Hematopoietic multipotent progenitor cell (in vitro differentiated cells): ENCODE measurements around the gene GPR42. TPM values are rescaled to one million over a fixed set of nuclear protein-coding genes. Genes with fewer than 3 reads are reported as not detected.
"Not testable (repeated sequence)": the region's sequence is repeated elsewhere in the genome, so short reads cannot be mapped to it uniquely, and the experiment has no call there.

Experiments used
- DNase-seq, 3 donors: peaks; one replicate each; pipeline ENCODE4 v3.0.0-alpha.2; 2011 to 2015; ENCODE audit warnings: low read depth in 2 of 3, low spot score in 2 of 3
- total RNA-seq: library from RNA; depleted of rRNA; stranded (reverse); fragments of >200 nt; gene quantifications from one replicate; pipeline ENCODE4 v1.2.3, GENCODE V29; 2012

GPR42 gene
- total RNA-seq, 1 donor: not detected

DNA sequence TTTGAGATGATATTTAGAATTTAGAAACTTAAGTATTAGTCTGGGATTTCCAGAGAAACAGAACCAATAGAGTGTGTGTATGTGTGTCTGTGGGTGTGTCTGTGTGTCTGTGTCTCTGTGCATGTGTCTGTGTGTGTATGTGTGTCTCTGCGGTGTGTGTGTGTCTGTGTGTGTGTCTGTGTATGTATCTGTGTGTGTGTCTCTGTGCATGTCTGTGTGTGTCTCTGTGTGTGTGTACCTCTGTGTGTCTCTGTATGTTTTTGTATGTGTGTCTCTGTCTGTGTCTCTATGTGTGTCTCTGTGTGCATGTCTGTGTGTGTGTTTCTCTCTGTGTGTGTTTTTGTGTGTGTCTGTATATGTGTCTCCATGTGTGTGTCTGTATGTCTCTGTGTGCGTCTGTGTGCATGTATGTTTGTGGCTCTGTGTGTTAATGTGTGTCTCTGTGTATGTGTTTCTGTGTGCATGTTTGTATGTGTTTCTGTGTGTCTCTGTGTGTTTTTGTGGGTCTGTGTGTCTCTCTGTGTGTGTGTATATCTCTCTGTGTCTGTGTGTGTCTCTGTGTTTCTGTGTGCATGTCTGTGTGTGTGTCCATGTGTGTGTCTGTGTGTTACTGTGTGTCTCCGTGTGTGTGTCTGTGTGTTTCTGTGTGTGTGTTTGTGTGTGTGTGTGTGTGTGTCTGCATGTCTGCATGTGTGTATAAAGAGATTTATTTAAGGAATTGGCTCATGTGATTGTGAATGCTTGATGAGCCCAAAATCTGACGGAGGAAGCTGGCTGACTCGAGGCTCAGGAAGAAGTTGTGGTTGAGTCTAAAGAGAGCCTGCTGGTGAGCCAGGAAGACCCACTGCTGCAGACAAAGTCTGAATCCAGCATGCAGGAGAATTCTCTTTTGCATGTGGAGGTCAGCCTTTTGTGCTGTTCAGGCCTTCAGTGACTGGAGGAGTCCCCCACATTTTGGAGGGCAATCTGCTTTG is 22.2 kb downstream of the GPR42 start:
- peak in 1 of 3 donors; percentile 50 for DNase-seq

DNA sequence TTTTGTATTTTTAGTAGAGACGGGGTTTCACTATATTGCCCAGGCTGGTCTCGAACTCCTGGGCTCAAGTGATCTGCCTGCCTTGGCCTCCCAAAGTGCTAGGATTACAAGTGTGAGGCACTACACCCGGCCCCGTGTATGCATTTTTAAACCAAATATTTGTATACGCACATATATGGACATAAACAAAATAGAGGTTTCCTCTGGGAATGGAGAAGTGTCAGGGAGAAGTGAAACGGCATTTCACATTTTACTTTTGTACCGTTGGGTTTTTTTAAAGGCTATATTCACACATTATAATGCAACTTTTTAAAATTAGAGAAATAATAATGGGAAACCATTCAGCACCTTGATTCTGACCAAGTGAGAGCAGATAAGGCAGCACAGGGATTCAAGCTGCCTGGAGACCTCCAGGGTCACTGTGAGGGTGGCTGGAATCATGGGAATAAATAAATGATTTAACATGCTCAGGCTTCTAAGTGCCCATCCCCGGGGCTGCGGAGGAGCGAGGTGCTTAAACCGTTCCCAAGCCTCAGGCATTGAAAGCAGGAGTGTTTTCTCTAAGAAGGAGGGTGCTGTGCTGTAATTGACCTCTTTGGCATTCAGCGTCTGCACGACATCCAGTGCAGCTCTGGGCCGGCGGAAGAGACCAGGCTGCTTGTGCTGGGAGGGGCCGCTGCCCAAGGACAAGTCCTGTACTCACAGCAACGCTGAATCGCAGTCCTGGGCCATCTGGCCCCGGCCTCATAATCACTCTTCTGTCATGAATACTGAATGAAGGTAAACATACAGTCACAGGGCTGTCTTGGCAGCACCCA is 24.7 kb downstream of the GPR42 start:
- DNase-seq: no peak

DNA sequence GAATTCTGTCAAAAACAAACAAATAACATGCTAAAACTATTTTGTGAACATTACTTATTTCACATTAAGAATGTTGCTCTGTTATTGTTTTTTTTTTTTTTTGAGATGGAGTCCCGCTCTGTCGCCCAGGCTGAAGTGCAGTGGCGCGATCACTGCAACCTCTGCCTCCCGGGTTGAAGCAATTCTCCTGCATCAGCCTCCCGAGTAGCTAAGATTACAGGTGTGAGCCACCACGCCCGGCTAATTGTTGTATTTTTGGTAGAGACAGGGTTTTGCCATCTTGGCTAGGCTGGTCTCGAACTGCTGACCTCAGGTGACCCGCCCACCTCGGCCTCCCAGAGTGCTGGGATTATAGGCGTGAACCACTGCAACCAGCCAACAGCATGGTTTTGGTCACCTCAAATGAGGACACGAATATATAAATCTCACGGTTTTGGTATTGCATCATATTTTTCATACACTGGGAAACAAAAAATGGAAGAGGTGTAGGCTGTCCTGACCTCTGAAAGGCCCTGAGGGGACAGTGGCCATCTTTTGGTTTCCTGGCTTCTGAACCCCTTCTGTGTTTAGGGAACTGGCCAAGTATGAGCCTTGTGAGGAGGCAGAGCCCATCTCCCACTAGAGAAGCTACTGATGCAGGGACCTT is 25.5 kb downstream of the GPR42 start:
- DNase-seq: no peak

DNA sequence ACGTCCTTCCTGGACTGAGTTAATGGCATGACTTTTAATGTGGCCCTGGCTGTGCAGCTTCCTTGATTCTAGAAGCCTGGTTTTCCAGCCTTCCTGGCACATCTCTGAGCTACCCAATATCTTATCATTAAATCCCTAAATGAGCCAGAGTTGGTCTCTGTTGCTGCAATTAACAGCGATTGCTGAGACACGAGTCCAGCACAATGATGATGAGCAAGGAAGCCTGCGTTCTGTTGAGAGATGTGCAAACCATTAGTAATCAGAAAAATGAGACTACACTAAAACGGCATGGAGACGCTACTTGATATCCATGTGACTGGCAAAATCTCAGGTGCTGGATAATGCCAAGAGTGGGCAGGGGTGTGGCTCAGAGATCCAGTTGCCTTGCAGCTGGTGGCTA is 26.2 kb downstream of the GPR42 start:
- no peak for DNase-seq

DNA sequence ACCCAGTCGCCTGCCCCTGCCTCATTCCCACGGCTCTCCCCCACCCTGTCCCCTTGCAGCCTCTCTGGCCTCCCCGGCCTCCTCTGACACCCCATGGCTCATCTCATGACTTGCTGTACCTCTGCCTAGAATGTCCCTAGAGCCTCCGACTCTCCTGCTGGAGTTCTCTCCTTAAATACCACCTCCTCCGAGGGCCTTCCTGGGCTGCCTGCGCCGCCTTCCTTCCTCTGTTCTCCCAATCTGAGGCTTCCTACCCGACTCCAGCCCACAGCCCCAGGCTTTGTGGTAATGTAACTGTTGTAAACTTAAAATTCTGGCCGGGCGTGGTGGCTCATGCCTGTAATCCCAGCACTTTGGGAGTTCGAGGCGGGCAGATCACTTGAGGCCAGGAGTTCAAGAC is 27.7 kb downstream of the GPR42 start:
- no peak for DNase-seq

DNA sequence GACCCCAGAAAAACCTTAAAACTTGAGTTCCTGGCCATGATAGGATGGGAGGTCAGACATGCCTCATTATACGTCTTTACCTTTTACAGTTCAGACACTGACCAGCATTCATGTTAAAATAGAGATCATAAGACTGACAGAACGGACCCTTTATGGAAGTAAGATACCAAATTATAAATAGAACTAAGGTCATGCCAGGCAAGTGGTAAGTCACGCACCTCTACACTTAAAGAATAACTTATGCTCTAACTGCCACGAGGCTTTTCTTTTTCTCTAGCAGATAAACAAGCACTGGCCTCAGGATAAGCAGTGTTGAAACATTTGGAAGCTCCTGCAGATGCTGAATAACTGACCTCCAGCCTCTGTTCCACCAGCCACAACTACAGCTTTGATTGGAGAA is 28.4 kb downstream of the GPR42 start:
- no peak for DNase-seq

DNA sequence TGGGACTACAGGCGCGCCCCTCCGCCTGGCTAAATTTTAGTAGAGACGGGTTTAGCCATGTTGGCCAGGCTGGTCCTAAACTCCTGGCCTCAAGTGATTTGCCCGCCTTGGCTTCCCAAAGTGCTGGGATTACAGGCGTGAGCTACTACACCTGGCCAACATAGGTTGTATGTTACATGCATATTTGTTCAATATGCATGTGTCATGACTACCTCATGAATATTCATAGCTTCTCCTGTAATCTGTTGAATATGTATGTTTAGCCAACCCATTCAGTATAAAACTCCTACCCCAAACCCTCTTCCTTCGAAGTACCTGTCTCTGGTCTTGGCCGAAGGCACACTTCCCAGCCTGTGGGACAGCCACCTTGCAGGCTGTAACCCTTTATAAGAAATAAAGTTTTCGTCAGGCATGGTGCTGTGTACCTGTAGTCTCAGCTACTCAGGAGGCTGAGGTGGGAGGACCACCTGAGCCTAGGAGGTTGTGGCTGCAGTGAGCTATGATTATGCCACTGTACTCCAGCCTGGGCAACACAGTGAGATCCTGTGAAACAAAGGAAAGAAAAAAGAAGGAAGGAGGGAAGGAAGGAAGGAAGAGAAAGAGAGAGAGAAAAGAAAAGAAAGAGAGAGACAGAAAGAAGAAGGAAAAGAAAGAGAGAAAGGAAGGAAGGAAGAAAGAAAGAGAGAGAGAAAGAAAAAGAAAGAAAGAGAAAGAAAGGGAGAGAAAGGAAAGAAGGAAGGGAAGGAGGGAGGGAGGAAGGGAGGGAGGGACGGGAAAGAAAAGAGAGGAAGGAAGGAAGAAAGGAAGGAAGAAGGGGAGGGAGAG is 29.3 kb downstream of the GPR42 start:
- DNase-seq: no peak

DNA sequence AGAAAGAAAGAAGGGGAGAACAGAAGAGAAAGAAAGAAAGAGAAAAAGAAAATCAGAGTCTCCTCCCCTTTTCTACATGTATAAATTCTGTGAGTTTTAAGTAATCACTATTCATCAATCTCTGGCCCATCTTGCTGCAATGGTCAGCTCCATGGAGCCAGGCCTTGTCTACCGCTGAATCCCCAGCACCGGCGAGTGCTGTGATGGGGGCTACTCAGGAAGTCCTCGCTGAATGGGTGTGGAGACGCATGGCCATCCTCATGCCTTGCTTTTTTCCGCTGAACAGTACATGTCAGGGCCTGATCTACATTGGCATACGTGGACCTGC is 29.9 kb downstream of the GPR42 start:
- DNase-seq: no peak

DNA sequence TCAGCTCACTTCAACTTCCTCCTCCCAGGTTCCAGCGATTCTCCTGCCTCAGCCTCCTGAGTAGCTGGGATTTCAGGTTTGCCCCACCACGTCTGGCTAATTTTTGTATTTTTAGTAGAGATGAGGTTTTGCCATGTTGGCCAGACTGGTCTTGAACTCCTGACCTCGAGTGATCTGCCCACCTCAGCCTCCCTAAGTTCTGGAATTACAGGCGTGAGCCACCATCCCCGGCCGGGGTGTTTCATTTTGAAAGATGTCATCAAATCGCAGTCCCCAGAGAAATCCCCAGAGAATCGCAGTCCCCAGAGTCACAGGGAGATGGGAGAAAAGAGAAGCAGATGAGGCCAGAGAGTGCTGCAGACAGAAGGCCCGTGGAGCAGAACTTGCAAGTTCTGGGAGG is 30.5 kb downstream of the GPR42 start:
- DNase-seq: not testable (repeated sequence)

DNA sequence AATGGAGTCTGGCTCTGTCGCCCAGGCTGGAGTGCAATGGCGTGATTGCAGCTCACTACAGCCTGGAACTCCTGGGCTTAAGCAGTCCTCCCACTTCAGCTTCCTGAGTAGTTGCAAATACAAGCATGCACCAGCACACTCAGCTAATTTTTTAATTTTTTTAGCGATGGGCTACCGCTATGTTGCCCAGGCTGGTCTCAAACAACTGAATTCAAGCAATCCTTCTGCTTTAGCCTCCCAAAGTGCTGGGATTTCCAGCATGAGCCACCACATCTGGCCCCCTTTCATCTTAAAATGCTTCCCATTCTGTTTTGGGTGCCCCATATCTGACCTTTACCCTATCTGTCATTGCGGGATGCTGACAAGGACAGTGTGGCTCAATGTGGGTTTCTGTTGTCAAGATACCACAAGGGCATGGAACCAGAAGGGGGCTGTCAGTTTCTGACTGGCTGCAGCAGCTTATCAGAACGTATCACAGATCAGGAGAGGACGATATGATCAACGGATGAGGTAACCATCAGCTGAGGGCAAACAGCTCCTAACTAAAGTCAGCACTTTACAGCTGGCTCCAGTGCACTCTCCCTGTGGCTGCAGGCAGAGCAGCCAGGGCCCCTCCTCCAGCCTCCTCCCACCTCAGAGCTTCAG is 32.4 kb downstream of the GPR42 start:
- no peak for DNase-seq

DNA sequence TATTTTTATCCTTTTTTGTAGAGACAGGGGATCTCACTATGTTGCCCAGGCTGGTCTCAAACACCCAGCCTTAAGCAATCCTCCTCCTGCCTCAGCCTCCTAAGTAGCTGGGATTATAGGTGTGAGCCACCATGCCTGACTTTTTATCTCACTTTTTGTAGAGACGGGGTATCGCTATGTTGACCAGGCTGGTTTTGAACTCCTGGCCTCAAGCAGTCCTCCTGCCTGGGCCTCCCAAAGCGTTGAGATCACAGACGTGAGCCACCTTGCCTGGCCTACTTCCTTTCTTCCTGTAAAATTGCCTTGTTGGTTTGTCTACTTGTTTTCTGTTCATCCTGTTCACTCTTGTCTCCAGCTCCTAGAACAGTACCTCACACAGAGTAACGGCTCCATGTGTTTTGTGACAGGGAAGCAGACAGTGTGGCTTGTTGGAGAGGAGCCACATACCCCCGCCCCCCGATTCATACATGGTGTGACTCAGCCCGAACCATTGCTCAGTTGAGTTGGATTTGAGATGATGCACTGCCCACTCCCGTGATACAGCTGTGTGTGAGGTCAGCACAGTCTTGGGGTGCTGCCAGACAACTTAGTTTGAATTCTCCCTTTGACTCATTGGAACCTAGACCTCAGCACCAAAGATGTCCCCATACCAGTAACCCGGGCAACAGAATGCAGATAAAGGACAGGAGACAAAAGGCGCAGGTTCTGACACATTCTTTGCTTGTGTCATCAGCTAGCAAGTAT is 34.2 kb downstream of the GPR42 start:
- DNase-seq: no peak

DNA sequence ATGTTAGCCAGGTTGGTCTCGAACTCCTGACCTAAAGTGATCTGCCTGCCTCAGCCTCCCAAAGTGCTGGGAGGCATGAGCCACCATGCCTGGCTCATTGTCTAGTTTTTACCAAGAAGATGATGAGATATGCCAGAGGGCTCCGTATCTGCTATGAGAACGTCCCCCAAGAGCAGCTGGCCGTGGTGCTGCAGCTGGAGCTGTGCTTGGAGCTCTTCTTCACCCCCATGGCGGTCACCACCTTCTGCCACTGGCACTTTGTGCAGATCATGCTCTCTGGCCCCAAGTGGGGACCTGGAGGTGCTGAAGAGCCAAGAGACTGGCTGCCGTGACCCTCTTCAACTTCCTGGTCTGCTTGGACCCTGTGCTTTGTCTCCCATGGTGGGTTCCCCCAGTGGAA is 36.8 kb downstream of the GPR42 start:
- DNase-seq: no peak

DNA sequence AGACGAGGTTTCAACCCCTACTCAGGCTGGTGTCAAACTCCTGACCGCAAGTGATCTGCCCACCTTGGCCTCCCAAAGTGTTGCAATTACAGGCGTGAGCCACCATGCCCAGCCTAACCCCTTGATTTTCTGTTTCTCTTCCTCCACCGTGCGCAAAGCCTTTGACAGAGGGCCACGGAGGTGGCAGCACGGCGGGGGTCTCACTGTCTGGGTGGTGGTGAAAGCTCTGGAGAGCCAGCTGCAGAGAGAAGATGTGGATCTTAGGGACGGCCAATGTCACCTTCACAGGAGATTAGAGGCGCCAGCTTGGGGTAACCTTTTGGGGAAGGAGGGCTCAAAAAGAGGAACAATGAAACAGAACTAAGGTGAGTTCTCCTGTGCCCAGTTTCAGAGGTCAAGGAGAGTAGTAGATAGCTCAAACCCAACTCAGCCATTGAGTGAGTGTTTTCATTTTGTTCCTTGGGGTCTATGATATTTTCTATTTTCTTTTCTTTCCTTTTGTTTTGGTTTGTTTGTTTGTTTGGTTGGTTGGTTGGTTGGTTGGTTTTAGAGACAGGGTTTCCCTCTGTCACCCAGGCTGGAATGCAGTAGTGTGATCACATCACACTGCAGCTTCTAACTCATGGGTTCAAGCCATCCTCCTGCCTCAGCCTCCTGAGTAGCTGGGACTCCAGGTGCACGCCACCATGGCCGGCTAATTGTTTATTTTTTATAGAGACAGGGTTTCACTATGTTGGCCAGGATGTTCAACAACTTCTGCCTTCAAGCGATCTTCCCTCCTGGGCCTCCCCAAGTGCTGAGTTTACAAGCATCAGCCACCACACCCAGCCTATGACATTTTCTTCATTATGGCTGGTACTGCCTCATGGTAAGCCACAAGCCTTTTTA is 37.7 kb downstream of the GPR42 start:
- no peak for DNase-seq

DNA sequence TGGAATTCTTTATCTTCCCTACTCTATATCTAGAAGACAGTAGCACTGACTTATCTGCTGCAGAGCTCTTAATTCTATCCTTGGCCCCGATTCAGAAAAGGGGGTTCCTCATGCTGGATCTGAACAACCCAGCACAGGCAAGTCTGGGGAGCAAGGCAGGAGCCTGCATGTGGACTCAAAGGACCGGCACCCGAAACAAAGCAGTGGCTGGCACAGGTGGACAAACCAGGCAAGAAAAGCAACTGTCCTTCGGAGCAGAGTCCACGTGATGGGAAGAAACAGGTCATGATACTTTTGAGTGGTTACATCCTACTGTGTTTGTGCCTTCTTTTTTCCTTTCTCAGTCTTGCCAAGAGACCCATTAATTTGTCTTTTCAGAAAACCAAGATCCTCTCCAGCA is 38.3 kb downstream of the GPR42 start:
- DNase-seq: no peak

DNA sequence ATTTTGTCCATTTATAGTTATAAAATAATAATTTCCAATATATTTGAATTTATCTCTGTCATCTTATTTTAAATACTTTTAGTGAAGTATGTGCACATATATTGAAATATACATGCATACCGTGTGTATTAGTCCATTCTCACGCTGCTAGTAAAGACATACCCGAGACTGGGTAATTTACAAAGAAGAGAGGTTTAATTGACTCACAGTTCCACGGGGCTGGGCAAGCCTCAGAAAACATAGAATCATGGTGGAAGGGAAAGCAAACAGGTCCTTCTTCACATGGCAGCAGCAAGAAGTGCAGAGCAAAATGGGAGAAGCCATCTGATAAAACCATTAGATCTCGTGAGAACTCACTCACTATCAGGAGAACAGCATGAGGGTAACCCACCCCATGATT is 39.6 kb downstream of the GPR42 start:
- DNase-seq: no peak

DNA sequence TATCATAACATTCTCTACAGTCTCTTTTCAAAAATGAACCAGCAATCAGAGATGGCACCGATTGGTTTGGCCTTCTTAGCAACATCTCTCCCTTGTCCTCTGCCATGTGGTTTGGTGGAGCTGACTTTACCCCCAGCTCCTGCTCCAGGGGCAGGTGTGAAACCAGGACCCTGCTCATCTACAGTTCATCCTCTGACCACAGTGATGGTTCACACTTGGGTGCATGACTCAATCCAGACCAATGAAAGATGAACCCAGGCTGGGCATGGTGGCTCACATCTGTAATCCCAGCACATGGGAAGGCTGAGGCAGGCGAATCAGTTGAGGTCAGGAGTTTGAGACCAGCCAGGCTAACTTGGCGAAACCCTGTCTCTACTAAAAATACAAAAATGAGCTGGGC is 43.6 kb downstream of the GPR42 start:
- no peak for DNase-seq

DNA sequence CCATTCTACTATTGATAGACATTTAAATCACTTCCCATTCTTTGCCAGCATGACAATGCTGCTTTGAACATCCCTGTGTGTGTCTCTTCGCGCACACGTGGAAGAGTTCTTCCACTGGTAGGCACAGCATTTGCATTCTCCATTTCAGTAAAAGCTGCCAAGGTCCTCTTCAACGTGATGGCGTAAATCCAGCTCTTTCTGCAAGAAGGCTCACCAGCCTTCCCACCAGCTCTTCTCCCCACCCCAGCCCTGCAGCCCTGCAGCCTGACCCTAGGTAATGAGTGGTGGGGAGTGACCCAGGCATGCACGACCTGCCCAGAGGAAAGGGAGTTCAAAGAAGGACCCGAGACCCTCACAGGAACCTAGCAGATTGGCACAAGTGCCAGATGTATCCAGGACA is 45.5 kb downstream of the GPR42 start:
- no peak for DNase-seq

DNA sequence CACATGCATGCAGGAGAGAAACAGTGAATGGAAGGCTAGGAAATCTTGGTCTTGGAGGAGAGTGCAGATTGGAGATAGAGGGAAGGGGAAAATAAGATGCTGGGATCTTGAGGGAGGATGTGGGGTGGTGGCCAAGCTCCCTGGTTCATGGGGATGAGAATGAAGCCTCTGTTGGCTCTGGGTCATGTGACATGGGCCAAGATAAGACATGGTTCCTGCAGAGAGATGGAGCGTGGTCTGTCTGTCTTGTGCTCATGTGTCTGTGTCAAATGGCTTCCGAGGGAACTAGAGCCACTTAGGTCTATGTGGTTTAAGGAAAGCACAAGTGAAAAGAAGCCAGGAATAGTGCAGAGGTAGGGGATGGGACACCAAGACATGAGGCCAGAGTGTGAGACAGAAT is 46.4 kb downstream of the GPR42 start:
- DNase-seq: no peak
